GF-D8 (cell line): ENCODE results near the gene CLDN7.

Experiments used
- DNase-seq: peaks from one replicate; lab custom pipeline; 2025; lab: John Stamatoyannopoulos, UW

Gene CLDN7

GRCh38 chr17:7219229-7219811 is 43.0 kb downstream of the CLDN7 start:
- DNase-seq = no peak

- DNase-seq = no peak
Measured at GRCh38 chr17:7218758-7219157, 43.5 kb downstream of the CLDN7 start.

- DNase-seq = no peak
Measured at GRCh38 chr17:7218166-7218565, 44.1 kb downstream of the CLDN7 start.

DNA sequence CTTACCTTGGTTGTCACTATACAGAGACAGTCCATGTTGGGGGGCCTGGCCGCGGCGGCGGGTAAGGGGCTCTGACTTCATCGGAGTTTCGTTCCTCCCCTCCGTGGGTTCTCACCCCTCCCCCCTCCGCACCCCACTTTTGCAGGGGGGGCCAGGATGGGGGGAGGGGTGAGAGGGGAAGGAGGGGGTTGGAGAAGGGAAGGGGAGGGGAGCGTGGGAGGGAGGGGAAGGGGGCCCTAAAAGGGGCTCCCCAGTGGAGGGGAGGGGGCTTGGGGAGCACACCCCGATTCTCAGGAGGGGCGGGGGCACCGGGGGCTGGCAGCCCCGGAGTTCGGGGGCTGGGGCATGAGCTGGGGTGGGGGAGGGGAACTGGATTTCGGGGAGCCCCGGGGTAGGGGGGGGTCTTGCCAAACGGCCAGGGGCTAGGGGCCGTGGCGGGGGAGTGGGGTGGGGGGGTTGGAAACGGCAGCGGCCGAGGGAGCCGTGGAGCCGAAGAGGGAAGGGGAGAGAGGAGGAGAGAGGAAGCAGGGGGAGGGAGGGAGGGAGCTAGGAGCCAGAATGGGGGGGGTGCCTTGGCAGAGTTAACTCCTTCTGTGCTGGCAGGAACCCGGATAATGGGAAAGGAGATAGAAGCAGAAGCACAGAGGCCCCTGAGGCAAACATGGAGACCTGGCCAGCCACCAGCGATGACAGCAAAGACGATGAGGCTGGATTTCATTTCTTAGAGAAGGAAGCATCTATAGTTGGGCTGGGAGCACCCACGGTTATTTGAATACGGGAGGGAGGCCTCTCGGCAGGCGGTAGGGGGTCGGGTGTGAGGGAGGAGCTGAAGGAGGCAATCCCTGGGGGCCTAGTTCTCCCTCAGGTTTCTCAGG is 44.9 kb downstream of the CLDN7 start:
- DNase-seq = no peak

DNA sequence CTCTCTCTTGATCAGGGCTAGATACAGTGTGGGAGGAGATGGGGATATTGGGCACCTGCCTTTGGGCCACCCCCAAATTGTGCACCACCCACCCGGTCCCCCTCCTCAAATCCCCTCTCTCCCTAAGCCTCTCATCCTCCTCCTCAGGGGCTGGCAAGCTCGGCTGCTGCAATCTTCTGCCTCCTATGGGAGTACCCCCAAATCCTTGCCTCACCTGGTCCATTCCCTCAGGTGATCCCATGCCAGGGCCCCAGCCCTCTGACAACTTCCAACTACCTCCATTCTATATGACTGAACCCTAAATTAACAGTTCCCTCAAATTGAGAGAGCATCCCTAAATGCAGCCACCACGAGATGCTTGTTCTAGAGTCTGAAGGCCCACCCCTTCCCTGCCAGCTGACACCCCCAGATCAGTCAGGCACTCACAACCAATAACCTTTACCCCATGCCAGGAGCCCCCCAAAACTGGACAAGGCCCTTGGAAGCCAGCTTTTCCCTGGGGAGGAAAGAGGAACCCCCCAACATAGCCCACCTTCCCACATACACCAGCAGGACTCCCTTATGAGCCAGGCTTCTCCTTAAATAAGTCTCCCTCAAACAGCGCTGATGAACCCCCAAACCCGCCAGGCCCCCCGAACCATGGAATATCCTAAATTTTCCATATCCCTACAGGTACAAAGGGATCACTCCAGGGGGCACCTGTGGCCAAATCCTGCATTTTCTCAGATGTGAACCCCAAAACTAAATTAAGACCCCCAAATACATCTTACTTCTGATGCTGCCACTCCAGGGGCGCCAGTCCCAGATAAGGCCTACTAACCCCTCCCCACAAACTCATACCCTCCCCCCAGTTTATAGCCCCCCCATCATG is 45.8 kb downstream of the CLDN7 start:
- no peak for DNase-seq

DNA sequence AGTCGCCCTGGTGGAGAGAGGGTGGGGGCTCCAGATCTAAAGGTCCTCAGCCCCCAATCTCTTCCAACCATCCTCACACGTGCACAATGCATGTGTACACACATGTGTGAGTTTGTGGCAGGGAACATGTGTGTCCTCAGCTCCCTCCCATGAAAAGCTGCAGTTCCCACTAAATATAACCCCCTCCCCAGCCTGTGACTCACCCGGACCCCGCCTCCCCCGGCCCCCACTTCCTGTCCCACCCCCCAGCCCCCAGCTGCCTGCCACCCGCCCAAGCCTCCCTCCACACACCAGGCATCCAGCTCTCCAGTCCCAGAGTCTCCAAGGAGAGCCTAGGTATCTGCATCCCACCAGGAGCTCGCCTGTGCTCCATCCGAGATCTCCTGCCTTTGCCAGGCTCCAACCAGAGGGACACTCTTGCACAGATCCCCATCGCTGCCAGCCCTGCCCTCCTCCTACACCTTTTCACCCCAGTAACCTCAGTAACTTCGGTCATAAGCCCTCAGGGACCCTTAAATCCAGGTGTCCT is 46.6 kb downstream of the CLDN7 start:
- DNase-seq = no peak

DNA sequence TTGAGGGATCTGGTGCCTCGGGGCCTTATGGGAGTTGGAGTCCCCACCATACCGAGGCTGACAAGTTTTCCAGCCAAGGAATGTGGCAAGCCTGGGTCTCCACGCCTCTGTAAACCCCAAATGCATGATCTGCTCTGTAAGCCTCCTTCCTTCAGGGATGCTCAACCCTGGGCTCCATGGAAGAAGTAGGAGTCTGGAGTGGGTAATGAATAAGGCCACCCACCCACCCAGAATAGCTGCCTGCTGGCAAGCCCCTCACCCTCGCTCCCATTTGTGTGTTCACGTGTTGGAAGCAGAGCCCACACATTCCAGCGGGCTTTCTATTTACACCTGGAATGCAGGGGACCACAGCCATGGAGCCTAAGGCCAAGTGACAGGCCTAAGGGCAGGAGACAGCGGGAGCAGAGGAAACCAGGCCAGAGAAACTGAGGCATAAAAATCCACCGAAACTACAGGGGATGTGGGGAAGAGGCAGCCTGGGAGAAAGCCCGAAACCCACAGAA is 47.1 kb downstream of the CLDN7 start:
- no peak for DNase-seq

GRCh38 chr17:7214300-7215135 is 47.8 kb downstream of the CLDN7 start:
- DNase-seq = peak; percentile 58

DNA sequence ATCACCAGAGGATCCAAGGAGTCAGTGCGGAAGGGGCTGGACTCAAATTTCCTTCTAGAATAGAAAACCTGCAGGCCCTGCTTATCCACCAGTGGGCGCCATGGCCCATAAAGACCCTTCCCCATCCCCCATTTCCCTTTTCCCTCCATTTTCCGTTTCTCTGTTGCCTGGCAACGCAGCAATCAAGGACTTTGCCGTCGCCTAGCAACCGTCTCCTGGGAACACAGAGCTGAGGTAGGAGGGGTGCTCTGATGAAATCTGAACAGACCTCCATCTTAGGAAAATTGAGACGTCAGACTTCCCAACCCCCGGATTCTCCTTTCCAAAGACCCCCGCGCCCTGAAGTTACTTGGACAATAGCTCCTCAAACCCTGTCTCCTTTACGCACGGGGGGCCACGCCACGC is 48.4 kb downstream of the CLDN7 start:
- DNase-seq = no peak

- no peak for DNase-seq
Measured at GRCh38 chr17:7211491-7212273, 50.6 kb downstream of the CLDN7 start.
